ENCODE results near the gene MEI1.

DNA sequence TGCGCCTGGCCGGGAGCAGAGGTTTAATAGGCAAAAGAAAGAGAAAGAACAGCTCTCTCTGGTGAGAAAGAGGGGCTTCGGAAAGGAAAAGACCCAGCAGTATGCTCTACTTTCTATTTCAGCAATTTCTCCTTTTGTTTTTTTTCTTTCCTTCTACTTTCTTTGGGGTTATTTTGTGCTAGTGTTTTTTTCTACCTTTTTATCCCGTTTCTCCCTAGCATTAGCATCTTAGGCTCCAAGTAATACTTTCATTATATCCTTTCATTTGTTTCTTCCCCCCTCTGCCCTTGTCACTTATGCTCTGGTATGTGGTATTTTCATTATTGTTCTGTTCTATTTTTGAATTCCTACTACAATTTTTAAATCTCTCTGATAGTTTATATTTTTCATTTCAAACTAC, 15.1 kb upstream of the MEI1 start:
- TF ChIP-seq CTCF (IDR thresholded peaks at IDR 0.05; ENCODE audit: low read depth, low read length, poor library complexity, severe bottlenecking): no peak
- TF ChIP-seq EZH2phosphoT487 (IDR thresholded peaks at IDR 0.05; ENCODE audit: borderline replicate concordance, low read length): no peak

Data from DOHH2 (cell line).